Measurements from ENCODE around the gene AIPL1. TPM values are rescaled to one million over a fixed set of nuclear protein-coding genes. Genes with fewer than 3 reads are reported as not detected.

Gene AIPL1
- total and polyA plus RNA-seq, 12 donors: not detected

DNA sequence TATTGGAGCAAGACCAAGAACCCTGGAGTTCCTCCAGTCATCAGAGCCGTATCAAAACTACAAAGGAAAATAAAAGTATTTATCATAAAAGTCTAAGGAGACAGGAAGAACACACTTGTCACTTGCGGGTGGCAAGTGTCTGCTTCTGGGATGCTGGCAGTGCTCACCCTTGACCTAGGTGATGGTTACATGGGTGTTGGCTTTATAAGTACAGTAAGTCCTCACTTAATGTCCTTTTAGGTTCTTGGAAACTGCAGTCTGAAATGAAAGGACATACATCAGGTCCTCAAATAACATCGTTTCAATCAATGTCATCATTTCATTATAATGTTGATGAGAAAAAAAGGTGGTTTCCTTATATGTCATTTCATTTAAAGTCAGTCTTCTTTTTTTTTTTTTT, 3.0 kb upstream of the AIPL1 start:
- TF ChIP-seq, protein P1, sequence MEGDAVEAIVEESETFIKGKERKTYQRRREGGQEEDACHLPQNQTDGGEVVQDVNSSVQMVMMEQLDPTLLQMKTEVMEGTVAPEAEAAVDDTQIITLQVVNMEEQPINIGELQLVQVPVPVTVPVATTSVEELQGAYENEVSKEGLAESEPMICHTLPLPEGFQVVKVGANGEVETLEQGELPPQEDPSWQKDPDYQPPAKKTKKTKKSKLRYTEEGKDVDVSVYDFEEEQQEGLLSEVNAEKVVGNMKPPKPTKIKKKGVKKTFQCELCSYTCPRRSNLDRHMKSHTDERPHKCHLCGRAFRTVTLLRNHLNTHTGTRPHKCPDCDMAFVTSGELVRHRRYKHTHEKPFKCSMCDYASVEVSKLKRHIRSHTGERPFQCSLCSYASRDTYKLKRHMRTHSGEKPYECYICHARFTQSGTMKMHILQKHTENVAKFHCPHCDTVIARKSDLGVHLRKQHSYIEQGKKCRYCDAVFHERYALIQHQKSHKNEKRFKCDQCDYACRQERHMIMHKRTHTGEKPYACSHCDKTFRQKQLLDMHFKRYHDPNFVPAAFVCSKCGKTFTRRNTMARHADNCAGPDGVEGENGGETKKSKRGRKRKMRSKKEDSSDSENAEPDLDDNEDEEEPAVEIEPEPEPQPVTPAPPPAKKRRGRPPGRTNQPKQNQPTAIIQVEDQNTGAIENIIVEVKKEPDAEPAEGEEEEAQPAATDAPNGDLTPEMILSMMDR (IDR thresholded peaks at IDR 0.05): no peak
- no peak for TF ChIP-seq POLR2A (IDR thresholded peaks at IDR 0.05)
- intact Hi-C loops (cut with DNase I): no loop called here
- WGBS, 4 donors: 49 to 64% (median 58%) methylated on average over 3 of the region's 3 CpGs
- H3K36me3 ChIP-seq (replicated peaks in 1 of 2): no peaks in the 10 kb centered on the region
- no peak overlapping the region for H3K4me3 ChIP-seq
- H3K9me3 ChIP-seq (replicated peaks in 1 of 3): no peaks in the 10 kb centered on the region
- no peak overlapping the region for H3K27ac ChIP-seq
- DNase-seq: no peak
- H3K27me3 ChIP-seq: no peaks in the 10 kb centered on the region
- H3K4me1 ChIP-seq (replicated peaks in 1 of 2): no peaks in the 10 kb centered on the region

DNA sequence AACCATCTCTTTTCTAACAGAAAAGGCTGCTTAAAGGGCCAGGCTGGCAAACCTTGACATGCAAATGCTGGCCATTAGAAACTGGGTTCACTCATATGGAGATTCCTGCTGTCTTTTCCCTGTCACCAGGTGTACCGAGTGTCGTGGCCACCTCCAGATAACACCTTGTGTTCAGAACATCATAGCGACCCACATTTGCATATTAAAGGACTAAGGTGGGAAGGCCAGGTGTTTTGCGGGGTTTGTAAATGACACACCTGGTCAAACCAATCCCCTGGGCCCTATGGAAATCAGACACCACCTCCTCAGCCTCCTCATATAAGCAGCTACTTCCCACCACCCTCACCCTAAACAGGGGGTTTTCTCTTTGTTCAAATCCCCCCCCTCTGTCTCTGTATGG, 2.5 kb upstream of the AIPL1 start:
- intact Hi-C loops (cut with DNase I): no loop called here
- WGBS, 4 donors: 41 to 49% (median 45%) methylated on average over 4 of the region's 4 CpGs
- no peak for TF ChIP-seq POLR2A (IDR thresholded peaks at IDR 0.05)
- TF ChIP-seq, protein P1 (IDR thresholded peaks at IDR 0.05): no peak

DNA sequence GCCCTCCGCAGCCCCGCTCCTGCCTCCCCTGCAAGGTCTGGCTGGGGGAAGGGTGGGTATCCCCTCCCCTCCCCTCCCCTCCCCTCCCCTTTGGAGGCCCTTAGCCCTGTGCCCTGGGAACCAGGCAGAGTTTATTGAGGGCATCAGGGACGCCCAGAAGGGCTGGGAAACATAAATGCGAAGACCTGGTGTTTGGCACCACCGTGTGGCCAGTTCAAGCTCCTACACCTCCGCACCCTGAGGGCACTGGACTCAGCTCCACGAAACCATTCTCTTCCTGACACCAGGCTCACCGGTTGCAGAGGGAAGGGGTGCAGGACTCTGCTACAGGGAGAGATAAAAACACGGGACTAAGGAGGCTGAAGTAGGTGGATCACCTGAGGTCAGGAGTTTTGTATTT, 1.0 kb upstream of the AIPL1 start:
- Histone ChIP-seq H3K27me3 (no peaks in the 10 kb centered on the region), H3K27ac (no peak overlapping the region), H3K9me3 (replicated peaks in 1 of 3) (no peaks in the 10 kb centered on the region), H3K36me3 (replicated peaks in 1 of 2) (no peaks in the 10 kb centered on the region), H3K4me3 (no peak overlapping the region), H3K4me1 (replicated peaks in 1 of 2) (no peaks in the 10 kb centered on the region)
- no peak for TF ChIP-seq POLR2A (IDR thresholded peaks at IDR 0.05)
- TF ChIP-seq, protein P1 (IDR thresholded peaks at IDR 0.05): peak; percentile 70 to 84 (median 80)
- WGBS, 4 donors: 14 to 19% (median 17%) methylated on average over 6 to 9 of the region's 9 CpGs
- DNase-seq: peak; percentile 60 to 83 (median 73)
- intact Hi-C loops (cut with DNase I): no loop called here

More for the DNA sequence above, 2.5 kb upstream of the AIPL1 start:
- Histone ChIP-seq H3K9me3 (replicated peaks in 1 of 3) (no peaks in the 10 kb centered on the region), H3K27me3 (no peaks in the 10 kb centered on the region), H3K36me3 (replicated peaks in 1 of 2) (no peaks in the 10 kb centered on the region), H3K4me1 (replicated peaks in 1 of 2) (no peaks in the 10 kb centered on the region), H3K4me3 (no peak overlapping the region), H3K27ac (no peak overlapping the region)
- DNase-seq: no peak

DNA sequence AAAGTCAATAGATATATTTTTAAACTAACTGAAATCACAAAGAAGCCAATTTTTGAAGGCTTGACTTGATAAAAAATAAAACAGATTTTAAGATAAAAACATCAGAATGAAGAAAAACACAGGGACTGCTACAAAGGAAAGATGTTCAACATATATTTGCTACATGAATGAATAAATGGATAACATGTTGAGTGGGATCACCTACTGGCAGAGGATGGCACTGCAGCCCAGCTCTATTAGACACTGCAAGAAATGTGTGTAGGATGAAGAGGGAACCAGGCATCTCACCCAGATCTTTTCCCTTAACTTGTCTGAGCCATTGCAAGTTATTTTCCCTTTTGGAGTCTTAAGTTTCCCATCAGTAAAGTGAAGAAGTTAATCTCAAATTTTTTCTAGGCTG, 4.2 kb downstream of the AIPL1 start:
- no peak for TF ChIP-seq POLR2A (IDR thresholded peaks at IDR 0.05)
- TF ChIP-seq, protein P1 (IDR thresholded peaks at IDR 0.05): peak in 1 of 6 experiments; percentile 7
- H3K27me3 ChIP-seq: no peaks in the 10 kb centered on the region
- H3K36me3 ChIP-seq (replicated peaks in 1 of 2): no peaks in the 10 kb centered on the region
- H3K4me1 ChIP-seq (replicated peaks in 1 of 2): peaks cover 0 to 4% of the 10 kb centered on the region in 2 donors
- H3K27ac ChIP-seq: no peak overlapping the region
- no peak overlapping the region for H3K4me3 ChIP-seq
- no peaks in the 10 kb centered on the region for H3K9me3 ChIP-seq (replicated peaks in 1 of 3)
- DNase-seq: no peak
- intact Hi-C loops (cut with DNase I): no loop called here
